T-helper 1 cell (primary cell): ENCODE measurements around the gene PCMTD2.
"Not testable (repeated sequence)": the region's sequence is repeated elsewhere in the genome, so short reads cannot be mapped to it uniquely, and the experiment has no call there.

Experiments
- DNase-seq, 5 donors: peaks; one replicate each; pipeline ENCODE4 v3.0.0-alpha.2; 2012 to 2020

The PCMTD2 gene

DNA sequence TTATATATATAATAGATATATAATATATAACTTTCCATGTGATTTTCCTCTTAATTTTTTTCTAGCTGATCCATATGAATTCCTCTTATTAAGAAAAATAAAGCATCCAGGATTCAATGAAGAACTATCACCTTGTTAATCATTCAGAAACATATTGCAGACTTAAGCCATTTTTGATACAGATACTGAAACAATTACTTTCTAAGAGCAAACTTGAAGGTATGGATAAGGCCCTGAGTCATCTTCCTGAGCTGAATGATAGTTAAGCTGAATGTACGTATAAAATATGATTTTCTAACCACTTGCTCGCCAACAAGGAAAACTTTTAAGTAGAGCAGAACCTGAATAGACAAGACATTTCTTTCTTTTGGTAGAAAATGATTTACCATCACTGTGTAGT is 47.5 kb downstream of the PCMTD2 start:
- not testable (repeated sequence) for DNase-seq

DNA sequence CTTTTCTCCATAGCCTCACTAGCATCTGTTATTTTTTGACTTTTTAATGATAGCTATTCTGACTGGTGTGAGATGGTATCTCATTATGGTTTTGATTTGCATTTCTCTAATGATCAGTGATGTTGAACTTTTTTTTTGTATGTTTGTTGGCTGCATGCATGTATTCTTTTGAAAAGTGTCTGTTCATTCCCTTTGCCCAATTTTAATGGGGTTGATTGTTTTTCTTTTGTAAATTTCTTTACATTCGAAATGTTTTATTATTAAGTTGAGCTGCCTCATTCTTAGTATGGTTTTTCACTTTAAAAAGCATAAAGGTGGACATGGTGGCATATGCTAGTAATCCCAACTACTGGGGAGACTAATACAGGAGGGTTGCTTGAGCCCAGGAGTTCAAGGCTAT is 58.2 kb downstream of the PCMTD2 start:
- DNase-seq: not testable (repeated sequence)

DNA sequence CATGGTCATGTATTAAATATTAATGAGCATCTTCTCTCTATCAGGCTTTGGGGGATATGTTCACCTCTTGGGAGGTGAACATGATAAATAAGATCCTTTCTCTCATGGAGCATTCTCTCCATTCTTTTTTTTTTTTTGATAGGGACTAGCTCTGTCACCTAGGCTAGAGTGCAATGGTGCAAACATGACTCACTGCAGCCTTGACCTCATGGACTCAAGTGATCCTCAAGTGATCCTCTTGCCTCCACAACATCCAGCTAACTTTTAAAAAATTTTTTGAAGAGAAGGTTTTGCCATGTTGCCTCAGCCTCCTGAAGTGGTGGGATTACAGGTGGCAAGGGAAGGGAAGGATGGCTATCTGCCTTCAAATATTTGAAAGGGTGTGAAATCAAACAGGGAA is 59.8 kb downstream of the PCMTD2 start:
- not testable (repeated sequence) for DNase-seq

DNA sequence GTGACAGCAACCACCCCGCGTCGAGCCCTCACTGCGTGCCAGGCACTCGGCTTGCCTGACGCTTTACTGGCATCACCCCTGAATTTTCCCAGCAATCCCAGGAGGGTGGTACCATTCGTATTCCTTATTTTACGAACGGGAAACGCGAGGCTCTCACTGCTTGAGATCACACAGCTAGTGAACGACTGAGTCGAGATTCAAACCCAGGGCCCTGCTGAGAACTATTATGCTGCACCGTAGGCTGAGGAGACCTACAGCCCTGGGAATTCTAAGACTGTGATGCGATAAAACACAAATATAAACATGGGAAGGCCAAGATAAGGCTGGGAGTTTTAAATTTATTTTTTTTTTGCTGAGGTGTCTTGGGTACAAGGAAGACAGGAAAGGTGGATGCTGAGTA is 60.3 kb downstream of the PCMTD2 start:
- DNase-seq: not testable (repeated sequence)

DNA sequence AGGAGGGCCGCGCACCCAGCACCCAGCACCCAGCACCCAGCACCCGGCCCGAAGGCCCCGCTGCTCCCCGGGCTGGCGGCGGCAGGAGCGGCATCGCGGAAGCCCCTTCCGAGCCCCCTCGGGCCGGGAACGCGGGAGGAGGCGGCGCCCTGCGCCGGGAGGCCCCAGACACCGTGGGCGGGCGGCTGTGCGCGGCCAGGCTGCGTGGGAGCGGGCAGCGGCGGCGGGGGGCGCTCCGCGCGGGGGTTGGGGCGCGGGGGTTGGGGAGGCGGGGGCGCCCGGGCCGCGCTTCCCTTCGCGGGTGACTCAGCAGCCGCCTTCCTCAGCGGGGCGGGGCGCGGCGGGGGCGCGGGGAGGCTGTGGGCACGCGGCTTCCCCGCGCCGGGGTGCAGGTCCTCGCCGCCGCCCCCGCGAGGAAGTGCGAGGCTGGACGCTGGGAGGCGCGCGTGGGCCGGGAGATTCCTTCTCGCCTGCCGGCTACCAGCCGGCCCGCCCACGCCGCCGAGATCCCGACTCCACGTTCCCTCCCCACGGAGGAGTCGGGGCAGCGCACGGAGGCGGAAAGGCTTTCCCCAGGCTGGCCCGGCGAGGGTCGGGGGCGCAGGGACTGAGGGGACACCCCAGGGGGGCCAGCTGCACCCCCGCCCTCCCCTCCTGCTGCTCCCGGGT is 61.0 kb downstream of the PCMTD2 start:
- DNase-seq: peak in 1 of 5 donors; percentile 5

DNA sequence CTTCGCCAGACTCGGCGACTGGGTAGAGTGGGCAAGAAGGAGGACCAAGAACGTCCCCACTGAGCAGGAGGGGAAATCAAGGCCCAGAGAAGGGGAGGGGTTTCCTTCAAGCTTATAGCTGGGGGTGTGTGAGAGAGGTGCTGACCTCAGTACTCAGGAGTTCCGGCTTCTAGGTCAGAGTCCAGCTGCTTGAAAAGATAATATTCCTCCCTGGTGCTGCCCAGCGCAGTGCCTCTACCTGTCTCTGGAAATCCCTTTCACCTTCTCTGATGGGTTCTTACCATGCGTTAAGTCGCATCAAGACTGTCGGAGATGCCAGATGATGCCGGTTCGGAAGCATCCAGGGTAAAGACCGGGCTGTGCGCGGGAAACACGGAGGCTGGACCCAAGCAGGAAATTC is 61.8 kb downstream of the PCMTD2 start:
- DNase-seq: not testable (repeated sequence)

DNA sequence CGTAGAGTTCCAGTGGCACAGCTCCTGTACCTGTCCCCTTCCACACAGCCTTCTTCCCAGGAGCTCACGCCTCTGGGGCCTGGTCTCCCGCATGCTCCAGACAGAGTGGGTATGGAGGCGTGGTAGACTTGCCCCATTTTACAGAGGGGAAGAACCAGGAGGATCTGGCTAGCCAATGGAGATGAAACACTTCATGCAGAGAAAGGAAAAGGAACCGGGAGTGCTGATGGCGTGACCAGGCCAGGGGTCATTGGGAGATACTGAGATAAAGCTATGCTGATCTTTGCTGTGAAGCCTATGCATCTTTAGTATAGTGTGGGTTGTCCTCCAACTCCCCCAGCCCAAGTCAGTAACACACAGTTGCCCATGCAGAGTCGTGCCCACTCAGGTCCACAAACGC is 62.5 kb downstream of the PCMTD2 start:
- not testable (repeated sequence) for DNase-seq

DNA sequence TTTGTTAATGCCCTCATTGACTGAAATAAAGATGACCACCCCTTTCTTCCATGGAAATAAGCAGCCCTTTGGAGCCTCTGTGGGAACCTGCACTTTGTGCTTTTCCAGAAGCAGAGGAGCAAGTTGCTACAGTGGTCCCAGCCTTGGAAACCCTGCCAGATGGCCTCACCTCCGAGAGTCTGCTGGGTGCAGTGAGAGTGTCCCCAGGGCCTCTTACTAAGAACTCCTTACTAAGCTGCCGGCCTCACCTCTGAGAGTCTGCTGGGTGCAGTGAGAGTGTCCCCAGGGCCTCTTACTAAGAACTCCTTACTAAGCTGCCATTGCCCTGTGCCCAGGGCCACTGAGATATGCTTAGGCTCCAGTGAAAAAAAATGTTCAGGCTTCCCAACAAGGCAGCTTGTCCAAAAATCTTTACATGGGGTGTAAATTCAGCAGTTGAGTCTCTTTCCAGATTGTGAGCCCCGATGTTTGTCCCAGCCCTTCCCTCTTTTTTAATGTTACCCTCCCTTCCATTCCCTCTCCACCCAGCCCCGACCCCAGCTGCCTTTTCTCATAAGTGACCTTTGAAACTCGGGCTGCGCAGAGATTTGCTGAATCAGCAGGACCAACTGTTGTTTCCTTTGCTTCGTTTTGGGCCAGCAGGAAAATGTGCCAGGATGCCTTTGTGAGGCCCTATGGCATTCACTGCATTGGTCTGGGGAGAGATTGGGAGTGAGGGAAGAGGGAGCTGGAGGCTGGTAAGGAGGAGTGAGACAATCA is 66.7 kb downstream of the PCMTD2 start:
- not testable (repeated sequence) for DNase-seq
